Measurements from ENCODE around the gene APOL4.
A peak's percentile ranks its signal among the peaks of the same experiment; 100 is the strongest.

APOL4 gene

DNA sequence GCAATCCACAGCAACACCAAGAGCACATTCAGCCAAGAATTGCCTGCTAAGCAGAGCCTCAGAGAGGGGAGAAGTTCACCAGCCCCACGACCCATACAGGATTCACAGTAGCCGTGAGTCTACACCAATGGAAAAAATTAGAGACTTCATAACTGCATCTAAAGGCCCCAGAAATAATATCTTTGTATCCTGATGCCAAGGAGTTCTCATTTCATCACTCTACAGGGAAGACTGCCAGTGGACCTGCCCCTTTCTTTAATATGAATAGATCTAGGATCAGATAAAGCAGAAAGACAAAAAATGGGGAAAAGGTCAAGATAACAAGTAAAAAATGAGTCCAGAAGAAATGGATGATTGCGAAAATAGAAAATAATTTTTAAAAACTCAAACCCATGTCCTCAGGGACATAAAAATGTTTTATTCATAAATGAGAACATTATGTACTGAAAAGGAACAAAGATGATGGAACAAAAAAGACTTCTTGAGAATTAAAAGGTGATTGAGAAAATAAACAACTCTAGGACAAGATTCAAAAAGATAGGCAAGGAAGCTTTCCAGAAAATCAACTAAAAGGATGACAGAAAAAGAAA, 50.5 kb downstream of the APOL4 start:
- DNase-seq = no peak

DNA sequence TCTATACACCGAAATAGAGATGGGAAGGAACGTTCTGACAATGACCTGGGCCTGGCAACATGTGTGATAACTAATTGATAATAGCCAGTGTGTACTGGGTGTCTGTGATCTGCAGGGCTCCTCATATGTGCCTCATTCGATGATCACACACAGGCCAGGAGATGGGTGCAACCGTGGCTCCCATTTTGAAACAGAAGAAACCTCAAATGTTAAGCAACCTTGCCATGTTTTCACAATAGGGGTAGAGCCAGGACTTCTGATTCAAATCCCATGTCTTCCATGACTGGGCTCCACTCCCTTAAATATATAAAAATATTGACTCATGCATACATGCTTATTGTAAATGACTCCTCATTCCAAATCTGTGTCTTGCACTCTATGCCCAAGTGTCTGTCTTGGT, 52.2 kb downstream of the APOL4 start:
- DNase-seq = no peak

DNA sequence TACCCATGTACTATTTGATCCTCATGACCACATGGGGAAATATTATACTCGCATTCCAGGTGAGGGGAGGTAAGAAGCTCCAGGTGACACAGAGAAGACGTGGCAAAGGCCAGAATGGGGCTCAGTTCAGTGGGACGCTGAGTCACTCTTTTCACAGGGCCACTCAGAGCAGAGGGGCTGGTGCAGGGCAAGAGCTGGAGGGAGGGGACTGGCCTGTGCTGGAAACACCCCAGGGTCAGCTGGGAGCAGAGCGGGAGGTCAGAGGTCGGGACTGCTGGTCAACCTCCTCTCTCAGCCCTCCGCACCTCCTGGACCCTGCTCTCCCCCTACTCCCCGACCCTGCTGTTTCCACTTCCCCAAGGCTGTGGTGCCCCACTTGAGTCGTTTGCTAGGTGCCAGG, 53.2 kb downstream of the APOL4 start:
- no peak for DNase-seq

DNA sequence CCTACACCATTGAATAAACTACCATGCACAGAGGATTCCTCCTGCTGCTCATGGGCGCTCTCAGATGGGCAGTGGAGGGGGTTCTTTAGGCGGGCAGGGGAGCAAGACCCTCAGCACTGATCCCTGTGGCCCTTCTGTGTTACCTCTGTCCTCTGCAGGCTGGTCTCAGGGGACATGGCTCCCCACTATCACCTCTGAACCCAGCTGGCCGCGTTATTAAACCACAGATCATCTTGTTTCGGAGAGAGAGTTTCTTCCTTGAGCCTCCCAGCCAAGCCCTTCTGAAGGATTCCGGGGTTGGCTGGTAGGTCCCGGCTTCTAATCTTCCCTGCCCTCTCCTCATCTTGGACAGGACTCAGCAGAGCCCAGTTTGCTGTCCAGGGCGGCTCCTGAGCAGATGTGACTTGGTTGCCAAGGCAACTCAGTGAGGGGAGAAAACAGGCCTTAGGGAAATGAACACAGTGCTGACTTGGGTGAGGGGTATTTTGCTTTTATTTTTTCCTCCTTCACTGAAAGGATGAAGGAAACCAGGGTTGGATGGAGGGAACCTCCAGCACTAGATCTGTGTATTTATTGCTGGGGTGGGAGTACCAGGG, 54.3 kb downstream of the APOL4 start:
- DNase-seq = no peak

DNA sequence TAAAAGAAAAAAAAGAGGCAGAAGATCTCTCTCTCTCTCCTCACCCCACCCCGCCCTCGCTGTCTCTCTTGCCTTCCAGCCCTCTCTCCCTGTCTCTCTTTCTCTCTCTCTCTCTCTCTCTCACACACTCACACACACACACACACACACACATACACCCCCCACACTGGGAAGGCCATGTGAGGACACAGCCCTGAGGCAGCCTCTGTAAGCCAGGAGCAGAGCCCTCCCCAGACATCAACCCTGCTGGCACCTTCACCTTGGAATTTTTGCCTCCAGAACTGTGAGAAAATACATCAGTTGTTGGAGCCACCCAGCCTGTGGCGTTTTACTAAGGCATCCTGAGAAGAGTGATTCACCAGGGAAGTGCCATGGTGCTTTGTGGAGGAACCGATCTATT, 55.7 kb downstream of the APOL4 start:
- no peak for DNase-seq

DNA sequence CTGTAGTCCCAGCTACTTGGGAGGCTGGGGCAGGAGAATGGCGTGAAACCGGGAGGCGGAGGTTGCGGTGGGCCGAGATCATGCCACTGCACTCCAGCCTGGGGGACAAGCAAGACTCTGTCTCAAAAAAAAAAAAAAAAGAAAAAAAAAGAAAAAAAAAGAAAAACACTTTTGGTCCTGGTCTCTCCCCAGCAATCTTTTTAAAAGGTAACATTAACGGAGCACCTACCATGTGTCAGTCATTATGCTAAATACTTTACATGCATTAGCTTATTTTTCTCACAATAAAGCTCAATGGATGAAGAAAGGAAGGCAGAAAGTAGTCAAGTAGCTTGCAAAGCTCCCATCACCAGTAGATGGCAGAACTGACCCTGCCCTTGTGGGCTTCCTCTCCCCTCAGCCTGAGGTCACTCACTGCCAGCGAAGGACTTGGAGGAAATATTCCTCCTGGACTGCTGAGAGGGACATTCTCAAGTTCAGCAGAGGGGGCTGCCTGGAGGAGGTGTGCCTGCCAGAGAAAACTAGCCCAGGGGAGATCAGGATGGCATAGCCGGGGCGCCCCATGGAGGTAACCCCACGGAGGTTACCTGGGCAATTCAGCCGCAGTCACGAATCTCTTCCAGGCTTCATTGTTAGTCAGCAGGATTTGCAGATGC, 56.6 kb downstream of the APOL4 start:
- peak in 1 of 2 donors; percentile 28 for DNase-seq

DNA sequence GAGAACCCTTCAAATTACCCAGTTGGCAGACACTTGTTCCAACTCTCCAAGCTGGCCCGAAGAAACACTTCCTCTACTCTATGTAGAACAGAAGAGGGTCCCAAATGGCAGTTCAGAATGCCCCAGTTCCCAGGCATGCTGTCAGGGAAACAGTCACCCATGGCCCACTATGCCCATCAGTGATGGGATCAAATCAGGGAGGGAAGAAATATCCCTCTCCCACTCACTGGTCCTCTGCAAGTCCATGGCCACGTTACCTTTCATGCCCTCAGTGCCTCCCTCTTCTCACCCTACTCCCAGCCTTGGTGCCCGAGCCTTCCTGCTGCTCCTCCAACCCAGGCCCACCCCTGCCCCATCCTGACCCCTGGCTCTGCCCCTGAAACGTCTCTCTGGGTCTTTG, 57.7 kb downstream of the APOL4 start:
- no peak for DNase-seq

DNA sequence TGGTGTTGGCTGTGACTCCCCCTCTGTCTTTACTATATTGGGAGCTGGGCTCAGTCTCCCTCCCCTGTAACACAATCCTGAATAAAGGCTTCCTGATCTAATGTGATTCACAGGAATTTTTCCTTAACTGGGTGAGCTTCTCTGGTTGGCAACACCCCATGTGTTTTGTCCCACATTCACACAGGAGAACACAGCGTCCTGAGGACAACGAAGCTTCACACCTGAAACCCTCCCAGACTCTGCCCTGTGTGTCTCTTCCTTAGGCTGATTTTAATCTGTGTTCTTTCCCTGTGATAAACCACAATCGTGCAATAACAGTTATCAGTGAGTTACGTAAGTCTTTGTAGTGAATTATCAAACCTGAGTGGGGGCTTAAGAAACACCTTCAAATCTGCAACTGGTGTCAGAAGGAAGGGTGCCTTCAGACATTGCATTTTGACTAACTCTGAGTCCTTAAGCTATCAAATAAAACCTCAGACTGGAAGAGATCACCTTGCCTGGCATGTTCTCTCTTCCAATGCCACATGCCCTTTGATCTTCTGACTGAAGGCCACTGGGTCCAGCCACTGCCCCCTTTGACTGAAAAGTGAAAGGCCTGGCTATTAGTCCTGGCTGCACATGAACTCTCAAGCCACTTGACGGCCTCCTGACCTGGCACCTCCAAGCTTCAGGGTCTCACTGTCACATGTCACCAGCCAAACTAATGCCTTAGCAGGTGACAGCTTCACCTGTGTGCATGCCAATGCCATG, 58.4 kb downstream of the APOL4 start:
- no peak for DNase-seq

DNA sequence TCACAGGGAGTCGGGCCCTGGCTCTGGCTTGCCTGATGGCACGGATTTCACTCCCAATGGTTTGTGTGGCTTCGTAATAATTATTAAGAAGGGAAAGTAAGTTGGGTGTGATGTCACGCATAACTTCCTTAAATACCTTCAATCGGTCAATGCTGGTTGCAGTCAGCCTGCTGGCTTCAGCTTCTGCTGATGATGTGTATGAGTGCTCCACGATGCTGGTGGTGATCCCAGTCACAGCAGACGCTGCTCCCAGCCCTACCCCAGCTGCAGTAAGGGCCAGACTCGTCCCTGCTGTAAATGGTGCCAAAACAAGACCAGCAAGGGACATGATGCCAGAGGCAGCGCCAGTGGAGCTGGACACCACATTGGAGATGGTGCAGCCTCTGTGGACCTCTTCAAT, 60.1 kb downstream of the APOL4 start:
- no peak for DNase-seq
